GM23248 (cell line): ENCODE measurements around the gene DENND1A. TPM values are rescaled to one million over a fixed set of nuclear protein-coding genes. Genes with fewer than 3 reads are reported as not detected.

Experiments
- DNase-seq: peaks from one replicate; pipeline ENCODE4 v3.0.0-alpha.2; 2015
- H2AFZ ChIP-seq: fragments of 200-600 bp; sonication (generic); 2 replicates; pipeline ENCODE4 v1.6.1; 2016; ENCODE audit warnings: antibody characterized with exemption
- H3F3A ChIP-seq: fragments of 200-600 bp; sonication (generic); 2 replicates; pipeline ENCODE4 v1.6.1; 2016; ENCODE audit warnings: mild to moderate bottlenecking, antibody characterized with exemption, mixed run types; ENCODE audit not compliant: insufficient read depth
- H3K27ac ChIP-seq: fragments of 200-600 bp; sonication (generic); 2 replicates; pipeline ENCODE4 v1.5.1; 2016; ENCODE audit warnings: mild to moderate bottlenecking
- H3K27me3 ChIP-seq: fragments of 200-600 bp; sonication (generic); replicated peaks from 2 replicates; pipeline ENCODE4 v1.6.1; 2016; ENCODE audit warnings: mild to moderate bottlenecking; ENCODE audit not compliant: insufficient read depth
- H3K36me3 ChIP-seq: fragments of 200-600 bp; sonication (generic); 2 replicates; pipeline ENCODE4 v1.6.1; 2016; ENCODE audit warnings: low read depth, mild to moderate bottlenecking
- H3K4me1 ChIP-seq: fragments of 200-600 bp; sonication (generic); 2 replicates; pipeline ENCODE4 v1.6.1; 2016; ENCODE audit warnings: mild to moderate bottlenecking; ENCODE audit not compliant: insufficient read depth
- H3K4me2 ChIP-seq: fragments of 200-600 bp; sonication (generic); one replicate; pipeline ENCODE4 v1.6.1; 2016; ENCODE audit warnings: mild to moderate bottlenecking; ENCODE audit not compliant: unreplicated experiment
- H3K4me3 ChIP-seq: fragments of 200-600 bp; sonication (generic); 2 replicates; pipeline ENCODE4 v1.5.1; 2016; ENCODE audit warnings: mild to moderate bottlenecking
- H3K79me2 ChIP-seq: fragments of 200-600 bp; sonication (generic); 2 replicates; pipeline ENCODE4 v1.6.1; 2016; ENCODE audit warnings: mild to moderate bottlenecking; ENCODE audit not compliant: insufficient read depth
- H3K9ac ChIP-seq: fragments of 200-600 bp; sonication (generic); 2 replicates; pipeline ENCODE4 v1.6.1; 2016; ENCODE audit warnings: mild to moderate bottlenecking
- H3K9me2 ChIP-seq: fragments of 200-600 bp; sonication (generic); 2 replicates; pipeline ENCODE4 v1.6.1; 2016; ENCODE audit warnings: mixed run types, mild to moderate bottlenecking, moderate library complexity; ENCODE audit not compliant: insufficient read depth
- H3K9me3 ChIP-seq: fragments of 200-600 bp; sonication (generic); one replicate; pipeline ENCODE4 v1.6.1; 2017; ENCODE audit warnings: low read depth
- H4K20me1 ChIP-seq: fragments of 200-600 bp; sonication (generic); 2 replicates; pipeline ENCODE4 v1.6.0; 2016; ENCODE audit not compliant: insufficient read depth
- EZH2 ChIP-seq: fragments of 200-600 bp; sonication (generic); IDR thresholded peaks from 2 replicates; pipeline ENCODE4 v1.6.1; 2018; ENCODE audit warnings: antibody characterized with exemption, mild to moderate bottlenecking; ENCODE audit not compliant: insufficient read depth, poor library complexity, severe bottlenecking
- EZH2phosphoT487 ChIP-seq: fragments of 200-600 bp; sonication (generic); IDR thresholded peaks from 2 replicates; pipeline ENCODE4 v1.6.1; 2018; ENCODE audit warnings: antibody characterized with exemption, moderate library complexity, mild to moderate bottlenecking, low read depth; ENCODE audit not compliant: insufficient read depth
- WGBS, 2 experiments: methylation state at CpG; one replicate each; pipeline ENCODE4 v1.1.6; 2015 to 2017; ENCODE audit warnings: low lambda C conversion rate in 2 of 2, low coverage in 1 of 2; ENCODE audit errors: missing lambda C conversion rate in 2 of 2; 5-methylcytosine and 5-hydroxymethylcytosine counted together
- in situ Hi-C: fragments of 300-500 bp; cut with MboI; formaldehyde crosslinking; loops from 2 replicates; pipeline ENCODE4 v1.15.0; 2020
- polyA plus RNA-seq: library from polyadenylated mRNA; unstranded; fragments of >200 nt; fragmentation: Nextera tagmentation; extraction: Ambion mirVana; gene quantifications from 2 replicates; pipeline ENCODE4 v1.2.1, GENCODE V29; 2016
- total RNA-seq: library from RNA; depleted of rRNA; stranded (reverse); fragments of >200 nt; shearing (Covaris generic); gene quantifications from 2 replicates; pipeline ENCODE4 v1.2.3, GENCODE V29; 2014

The DENND1A gene
- total and polyA plus RNA-seq, 2 experiments from 2014 or later = 13.2 to 16.4 TPM

DNA sequence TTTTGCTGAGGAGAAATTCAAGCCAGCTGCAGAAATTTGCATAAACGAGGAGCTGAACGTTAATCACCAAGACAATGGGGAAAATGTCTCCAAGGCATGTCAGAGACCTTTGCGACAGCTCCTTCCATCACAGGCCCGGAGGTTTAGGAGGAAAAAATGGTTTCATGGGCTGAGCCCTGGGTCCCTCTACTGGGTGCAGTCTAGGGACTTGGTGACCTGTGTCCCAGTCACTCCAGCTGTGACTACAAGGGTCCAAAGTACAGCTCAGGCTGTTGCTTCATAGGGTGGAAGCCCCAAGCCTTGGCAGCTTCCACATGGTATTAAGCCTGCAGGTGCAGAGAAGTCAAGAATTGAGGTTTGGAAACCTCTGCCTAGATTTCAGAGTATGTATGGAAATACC is 207.5 kb downstream of the DENND1A start:
- Histone ChIP-seq H3K4me1 (peaks cover 6% of the 10 kb centered on the region; the same call in 1 of the 2 replicates), H3K79me2 (no peaks in the 10 kb centered on the region), H3K9ac (no peak overlapping the region), H4K20me1 (no peaks in the 10 kb centered on the region), H3K27me3 (no peaks in the 10 kb centered on the region), H3K9me2 (no peaks in the 10 kb centered on the region), H3K27ac (no peak overlapping the region), H2AFZ (no peak overlapping the region), H3F3A (0 out of 2 replicates have a peak, but pooled peaks cover 6% of the 10 kb centered on the region), H3K4me2 (no peak overlapping the region), H3K9me3 (no peaks in the 10 kb centered on the region), H3K36me3 (no peaks in the 10 kb centered on the region), H3K4me3 (no peak overlapping the region)
- TF ChIP-seq EZH2 (no peak), EZH2phosphoT487 (no peak)
- in situ Hi-C loops = loop anchor here (10.0 kb wide), 1 partner anchor 322 kb away; no protein-coding TSS in a partner anchor
- no peak for DNase-seq
- WGBS, 2 experiments = 95 to 100% methylated on average over 4 of the region's 4 CpGs

GRCh38 chr9:123718188-123718587 is 211.7 kb downstream of the DENND1A start:
- WGBS, 2 experiments = 100% methylated on average over 1 of the region's 1 CpG

GRCh38 chr9:123717581-123718175 is 212.2 kb downstream of the DENND1A start:
- no peak overlapping the region for H2AFZ ChIP-seq
- H3K36me3 ChIP-seq = no peaks in the 10 kb centered on the region
- no peaks in the 10 kb centered on the region for H3K79me2 ChIP-seq
- no peaks in the 10 kb centered on the region for H4K20me1 ChIP-seq
- H3F3A ChIP-seq = no peaks in the 10 kb centered on the region
- H3K9ac ChIP-seq = no peak overlapping the region
- H3K27ac ChIP-seq = no peak overlapping the region
- in situ Hi-C loops = no loop called here
- H3K9me3 ChIP-seq = no peaks in the 10 kb centered on the region
- DNase-seq = no peak
- no peaks in the 10 kb centered on the region for H3K4me1 ChIP-seq
- H3K27me3 ChIP-seq = no peaks in the 10 kb centered on the region
- H3K9me2 ChIP-seq = no peaks in the 10 kb centered on the region
- no peak overlapping the region for H3K4me3 ChIP-seq
- no peak overlapping the region for H3K4me2 ChIP-seq
- TF ChIP-seq EZH2phosphoT487 (no peak), EZH2 (no peak)

More at GRCh38 chr9:123718188-123718587, 211.7 kb downstream of the DENND1A start:
- no peak for DNase-seq
- in situ Hi-C loops = no loop called here
- Histone ChIP-seq H3K36me3 (no peaks in the 10 kb centered on the region), H3K4me2 (no peak overlapping the region), H3K4me1 (no peaks in the 10 kb centered on the region), H3K9me2 (no peaks in the 10 kb centered on the region), H2AFZ (no peak overlapping the region), H3F3A (no peaks in the 10 kb centered on the region), H3K27me3 (no peaks in the 10 kb centered on the region), H3K79me2 (no peaks in the 10 kb centered on the region), H3K9me3 (no peaks in the 10 kb centered on the region), H3K9ac (no peak overlapping the region), H3K27ac (no peak overlapping the region), H3K4me3 (no peak overlapping the region), H4K20me1 (no peaks in the 10 kb centered on the region)
- TF ChIP-seq EZH2 (no peak), EZH2phosphoT487 (no peak)

- WGBS, 2 experiments = 95 to 97% methylated on average over 8 of the region's 8 CpGs
- TF ChIP-seq EZH2 (no peak), EZH2phosphoT487 (no peak)
- no peak overlapping the region for H2AFZ ChIP-seq
Observed at GRCh38 chr9:123716339-123716945, 213.5 kb downstream of the DENND1A start.

More at GRCh38 chr9:123716339-123716945, 213.5 kb downstream of the DENND1A start:
- Histone ChIP-seq H4K20me1 (no peaks in the 10 kb centered on the region), H3K4me2 (no peak overlapping the region), H3K27ac (no peak overlapping the region), H3K9me2 (no peaks in the 10 kb centered on the region), H3K27me3 (no peaks in the 10 kb centered on the region), H3K4me1 (no peaks in the 10 kb centered on the region), H3K79me2 (no peaks in the 10 kb centered on the region), H3K4me3 (no peak overlapping the region), H3K9ac (no peak overlapping the region), H3F3A (no peaks in the 10 kb centered on the region), H3K36me3 (no peaks in the 10 kb centered on the region), H3K9me3 (no peaks in the 10 kb centered on the region)
- in situ Hi-C loops = no loop called here
- DNase-seq = no peak
